HG03039 (cell line): ENCODE results near the gene UBE2Q1.
"Not testable (repeated sequence)": the region's sequence is repeated elsewhere in the genome, so short reads cannot be mapped to it uniquely, and the experiment has no call there.

Experiments used
- ATAC-seq: cut with Tn5 transposase; IDR thresholded peaks from one replicate; pipeline ENCODE4 v1.9.1; 2021; ENCODE audit warnings: mild to moderate bottlenecking, moderate library complexity; ENCODE audit not compliant: unreplicated experiment

UBE2Q1 gene

DNA sequence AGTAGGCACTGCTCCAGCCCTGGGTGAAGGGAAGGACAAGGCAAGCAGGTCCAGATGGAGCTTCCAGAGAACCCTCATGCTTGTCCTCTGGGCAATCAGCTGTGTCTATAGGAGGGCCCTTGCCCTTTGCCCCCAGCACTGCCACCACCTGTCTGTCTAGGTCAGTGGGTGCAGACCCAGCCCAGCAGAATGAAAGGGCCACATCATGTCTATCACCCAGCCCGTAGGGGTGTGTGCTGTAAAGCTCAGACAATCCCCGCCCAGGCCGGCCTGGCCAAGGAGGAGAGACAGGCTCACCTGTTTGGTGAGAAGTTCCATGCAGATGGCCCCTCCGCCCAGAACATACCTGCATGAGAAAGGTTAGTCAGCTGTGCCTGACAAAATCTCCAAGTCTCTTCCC lies 7.0 kb downstream of the UBE2Q1 start:
- ATAC-seq, result no peak

DNA sequence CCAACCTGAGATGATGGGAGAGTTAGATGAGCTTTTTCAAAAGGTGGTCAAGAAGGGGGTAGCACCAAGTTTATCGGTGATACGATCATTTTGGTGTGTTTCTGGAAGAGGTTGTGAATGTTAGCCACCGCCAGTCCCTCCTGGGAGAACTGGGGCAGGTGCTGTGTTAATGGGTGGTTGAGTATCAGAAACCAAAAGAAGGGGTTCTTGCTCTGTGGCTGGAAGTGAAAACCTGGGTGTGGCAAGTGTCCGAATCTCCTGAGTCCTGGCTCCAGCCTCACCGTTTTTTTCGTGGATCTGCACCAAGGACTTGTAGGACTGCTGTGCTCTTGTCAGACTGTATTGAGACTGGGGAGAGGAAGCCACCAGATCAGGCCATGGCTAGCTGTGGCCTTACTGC lies 7.8 kb downstream of the UBE2Q1 start:
- ATAC-seq, result no peak

- no peak for ATAC-seq
These were observed 8.4 kb downstream of the UBE2Q1 start for GRCh38 chr1:154550070-154550469.

DNA sequence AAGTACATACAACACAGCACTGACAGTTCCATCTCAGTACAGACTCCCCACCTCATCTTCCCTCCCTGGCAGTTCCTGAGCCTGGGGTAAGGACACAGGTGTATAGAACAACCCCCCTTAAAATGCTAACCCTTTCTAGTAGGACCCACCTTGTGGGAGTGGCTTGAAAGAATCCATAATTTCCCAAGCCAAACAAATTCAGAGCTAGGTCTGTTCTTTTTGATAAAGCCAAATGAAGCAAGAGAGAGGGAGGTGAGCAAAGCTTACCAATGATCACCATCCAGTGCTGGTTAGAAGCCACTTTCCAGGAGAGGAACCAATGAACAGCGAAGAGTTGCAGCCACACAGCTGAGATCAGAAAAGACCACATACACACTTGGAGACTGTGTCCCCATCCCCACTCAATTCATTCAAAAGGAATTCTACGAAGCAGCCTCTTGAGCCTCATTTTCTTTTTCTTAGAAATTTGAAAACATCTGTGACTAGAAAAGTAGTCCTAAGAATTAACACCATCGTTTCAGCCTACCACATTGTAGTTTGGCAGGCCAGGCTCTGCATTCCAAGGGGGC lies 9.2 kb downstream of the UBE2Q1 start:
- ATAC-seq, result no peak

GRCh38 chr1:154548028-154548427 lies 10.4 kb downstream of the UBE2Q1 start:
- no peak for ATAC-seq

DNA sequence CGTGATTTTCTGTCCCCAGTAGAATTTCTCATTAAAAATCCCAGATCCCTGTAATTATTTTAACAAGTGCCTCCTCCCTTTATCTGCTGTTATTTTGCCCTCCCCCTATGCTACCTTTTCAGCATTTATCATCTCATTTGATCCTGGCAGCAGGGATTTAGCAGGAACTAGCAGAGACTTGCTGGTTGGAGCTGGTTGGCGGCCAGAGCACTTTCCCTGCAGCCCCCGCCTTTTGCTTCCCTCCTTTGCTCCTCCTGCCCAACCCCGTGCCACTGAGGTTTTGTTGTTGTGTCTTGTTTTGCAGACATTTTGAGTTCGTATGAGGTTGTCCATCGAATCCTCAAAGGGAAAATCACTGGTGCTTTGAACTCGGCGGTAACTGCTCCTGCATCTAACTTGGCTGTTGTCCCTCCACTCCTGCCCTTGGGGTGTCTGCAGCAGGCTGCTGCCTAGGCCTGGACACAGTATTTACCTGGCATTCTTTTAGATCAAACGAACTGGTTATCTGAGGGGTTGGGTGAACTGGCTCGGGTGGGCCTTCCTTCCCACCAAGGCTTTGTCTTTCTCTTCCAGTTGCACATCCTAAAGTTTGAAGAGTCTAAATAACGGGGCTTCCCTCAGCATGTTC lies 11.2 kb downstream of the UBE2Q1 start:
- ATAC-seq, result no peak

DNA sequence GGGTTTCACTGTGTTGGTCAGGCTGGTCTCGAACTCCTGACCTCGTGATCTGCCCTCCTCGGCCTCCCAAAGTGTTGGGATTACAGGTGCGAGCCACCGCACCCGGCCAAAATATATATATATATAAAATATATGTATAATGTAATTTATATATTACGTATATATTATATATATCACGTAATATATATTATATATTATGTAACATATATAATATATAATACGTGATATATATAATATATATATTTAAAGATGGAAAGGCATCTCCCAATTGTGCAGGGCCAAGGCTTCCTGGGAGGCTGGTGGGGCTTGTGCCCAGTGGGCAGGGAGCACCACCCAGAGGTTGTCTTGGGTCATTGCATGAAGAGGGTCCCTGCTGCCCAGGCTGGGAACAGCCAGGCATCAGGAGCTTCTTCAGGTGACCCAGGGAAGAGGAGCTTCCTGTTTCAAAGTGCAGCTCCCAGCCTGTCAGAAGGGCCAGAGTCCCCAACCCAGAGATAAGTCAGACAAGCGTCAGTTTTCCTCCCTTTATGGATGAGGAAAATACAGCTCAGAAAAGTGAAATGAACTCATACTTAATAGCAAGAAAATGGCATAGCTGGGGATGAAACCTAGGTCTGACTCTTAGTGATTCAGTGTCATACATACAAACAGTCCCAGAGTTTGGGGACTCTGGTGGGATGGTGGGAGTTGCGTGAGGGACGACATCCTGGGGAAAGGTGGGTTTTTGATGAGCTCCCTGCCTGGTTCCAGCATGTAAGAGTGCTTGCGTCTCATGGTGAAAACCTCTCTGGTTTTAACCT lies 12.0 kb downstream of the UBE2Q1 start:
- no peak for ATAC-seq

GRCh38 chr1:154541231-154541630 lies 17.2 kb downstream of the UBE2Q1 start:
- ATAC-seq, result no peak

DNA sequence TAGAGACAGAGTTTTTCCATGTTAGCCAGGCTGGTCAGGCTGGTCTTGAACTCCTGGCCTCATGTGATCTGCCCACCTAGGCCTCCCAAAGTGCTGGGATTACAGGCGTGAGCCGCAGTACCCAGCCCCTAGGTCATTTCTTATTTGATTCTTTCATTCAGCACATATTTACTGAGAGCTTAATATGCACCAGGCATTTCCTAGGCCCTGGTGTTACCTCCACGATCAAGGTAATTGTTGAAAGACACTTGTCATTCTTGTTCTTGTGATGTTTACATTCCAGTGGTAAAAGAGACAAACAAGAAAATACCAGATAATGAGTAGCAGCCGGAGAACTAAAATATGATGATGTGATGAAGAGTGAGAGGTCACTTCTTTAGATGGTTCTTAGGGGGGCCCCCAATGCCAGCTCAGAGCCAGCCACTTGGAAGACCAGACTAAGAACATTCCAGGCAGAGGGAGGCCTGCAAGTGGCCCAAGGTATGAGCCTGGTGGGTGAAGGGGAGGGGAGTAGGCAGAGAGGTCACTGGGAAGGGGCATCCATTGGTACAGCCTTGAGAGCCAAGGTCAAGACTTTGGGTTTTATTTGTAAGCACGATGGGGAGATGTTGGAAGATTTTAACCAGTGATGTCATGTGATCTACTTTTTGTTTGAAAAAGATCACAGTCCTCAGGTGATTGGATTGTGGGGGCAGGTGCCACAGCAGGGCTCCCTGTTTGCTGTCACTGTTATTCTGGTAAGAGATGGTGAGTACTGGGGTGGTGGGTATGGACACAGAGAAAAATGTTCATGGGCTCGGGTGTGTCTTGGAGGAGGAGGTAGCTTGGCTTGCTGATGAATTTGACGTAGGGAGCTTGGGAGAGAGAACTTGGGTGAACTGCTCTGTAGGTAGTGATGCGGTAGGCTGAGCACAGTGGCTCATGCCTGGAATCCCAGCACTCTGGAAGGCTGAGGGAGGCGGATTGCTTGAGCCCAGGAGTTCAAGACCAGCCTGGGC lies 18.7 kb downstream of the UBE2Q1 start:
- no peak for ATAC-seq

DNA sequence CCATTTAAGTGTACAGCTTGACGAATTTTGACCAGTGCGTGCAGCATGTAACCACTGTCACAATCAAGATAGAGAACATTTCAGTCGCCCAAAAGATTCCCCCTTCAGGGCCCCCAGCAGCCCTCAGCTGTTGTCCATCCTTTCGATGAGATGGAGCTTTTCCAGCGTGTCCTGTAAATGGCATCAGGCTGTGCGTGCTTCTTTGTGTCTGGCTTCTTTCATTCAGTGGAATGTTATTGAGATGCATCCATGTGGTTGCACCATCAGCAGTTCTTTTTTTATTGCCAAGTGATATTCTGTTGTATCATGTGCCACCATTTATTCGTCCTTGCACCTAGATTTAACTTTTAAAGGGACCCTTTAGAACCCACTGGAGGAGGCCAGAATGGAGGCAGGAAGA lies 21.9 kb downstream of the UBE2Q1 start:
- ATAC-seq, result no peak

GRCh38 chr1:154533952-154534844 lies 24.3 kb downstream of the UBE2Q1 start:
- no peak for ATAC-seq

DNA sequence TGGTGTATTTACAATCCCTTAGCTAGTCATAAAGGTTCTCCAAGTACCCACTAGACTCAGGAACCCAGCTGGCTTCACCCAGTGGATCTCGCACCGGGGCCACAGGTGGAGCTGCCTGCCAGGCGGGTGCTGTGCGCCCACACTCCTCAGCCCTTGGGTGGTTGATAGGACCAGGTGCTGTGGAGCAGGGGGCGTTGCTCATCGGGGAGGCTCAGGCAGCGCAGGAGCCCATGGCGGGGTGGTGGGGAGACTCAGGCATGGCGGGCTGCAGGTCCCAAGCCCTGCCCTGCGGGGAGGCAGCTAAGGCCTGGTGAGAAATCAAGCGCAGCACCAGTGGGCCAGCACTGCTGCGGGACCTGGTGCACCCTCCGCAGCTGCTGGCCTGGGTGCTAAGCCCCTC lies 26.5 kb downstream of the UBE2Q1 start:
- not testable (repeated sequence) for ATAC-seq

GRCh38 chr1:154529308-154529707 lies 29.2 kb downstream of the UBE2Q1 start:
- no peak for ATAC-seq

DNA sequence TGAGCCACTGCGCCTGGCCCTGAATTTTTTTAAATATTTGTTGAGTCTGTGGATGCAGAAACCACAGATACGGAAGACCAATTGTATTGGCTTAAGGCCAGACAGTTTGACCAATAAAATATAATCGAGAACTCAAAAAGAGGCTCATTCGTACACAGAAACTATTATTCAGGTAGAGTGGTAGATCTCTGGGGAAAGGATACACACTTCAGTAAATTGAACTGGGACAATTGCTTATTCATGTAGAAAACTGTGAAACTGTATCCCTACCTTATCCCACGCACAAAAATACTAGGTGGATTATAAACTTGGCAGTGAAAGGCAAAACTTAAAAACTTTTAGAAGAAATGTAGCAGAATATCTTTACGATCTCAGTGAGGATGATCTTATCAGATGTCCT lies 31.3 kb downstream of the UBE2Q1 start:
- ATAC-seq, result no peak

- ATAC-seq, result no peak
These were observed 33.6 kb downstream of the UBE2Q1 start for GRCh38 chr1:154524881-154525280.

GRCh38 chr1:154521695-154522094 lies 36.8 kb downstream of the UBE2Q1 start:
- ATAC-seq, result no peak

DNA sequence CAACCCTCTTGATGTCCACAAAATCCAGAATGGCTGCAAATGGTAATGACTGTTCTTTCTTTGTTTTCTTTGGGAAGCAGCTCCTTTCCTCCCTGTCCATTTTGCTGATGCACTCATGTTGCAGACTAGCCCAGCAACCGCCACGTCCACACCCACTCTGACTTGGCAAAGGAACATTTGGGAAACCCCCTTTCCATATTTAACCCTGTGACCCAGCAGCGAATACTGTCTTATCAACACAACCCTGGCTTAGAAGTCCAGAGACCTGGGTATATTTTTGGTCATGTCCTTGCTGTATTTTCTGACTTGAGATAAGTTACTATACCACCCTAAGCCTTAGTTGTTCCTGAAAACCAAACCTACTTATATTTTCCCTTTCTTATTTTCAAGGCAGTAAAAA lies 38.1 kb downstream of the UBE2Q1 start:
- no peak for ATAC-seq

GRCh38 chr1:154519591-154519991 lies 38.9 kb downstream of the UBE2Q1 start:
- no peak for ATAC-seq

- no peak for ATAC-seq
These were observed 40.8 kb downstream of the UBE2Q1 start for GRCh38 chr1:154517661-154518060.

- no peak for ATAC-seq
These were observed 44.4 kb downstream of the UBE2Q1 start for GRCh38 chr1:154514066-154514553.
